Measurements from ENCODE around the gene SRPK2.
"Not testable (repeated sequence)": the region's sequence is repeated elsewhere in the genome, so short reads cannot be mapped to it uniquely, and the experiment has no call there.

The SRPK2 gene

GRCh38 chr7:105295596-105296352 lies 92.9 kb downstream of the SRPK2 start:
- Histone ChIP-seq H3K79me1 (ENCODE audit: low read depth, low read length) (peaks cover 2% of the 10 kb centered on the region), H4K91ac (ENCODE audit: low read depth, low read length, poor library complexity) (no peak overlapping the region), H3K27me3 (ENCODE audit: control insufficient read depth in 3 of 3, insufficient read depth in 3 of 3, low read depth in 1 of 3, low read length in 3 of 3) (no peaks in the 10 kb centered on the region), H2BK15ac (ENCODE audit: low read length) (no peak overlapping the region), H3K9ac (ENCODE audit: low read depth, low read length, poor library complexity) (no peak overlapping the region), H3K14ac (ENCODE audit: low read length) (no peak overlapping the region), H4K8ac (ENCODE audit: low read depth, low read length) (no peak overlapping the region), H3K4ac (ENCODE audit: low read length) (no peak overlapping the region), H3K4me2 (ENCODE audit: insufficient read depth, low read length, poor library complexity, severe bottlenecking) (no peak overlapping the region), H3K27ac (replicated peaks; ENCODE audit: low read length) (no peak overlapping the region), H2BK120ac (ENCODE audit: low read depth, low read length) (no peak overlapping the region), H2AK5ac (ENCODE audit: low read depth, low read length) (no peak overlapping the region), H3K23ac (ENCODE audit: low read depth, low read length, poor library complexity) (no peak overlapping the region), H2AFZ (ENCODE audit: low read length) (no peak overlapping the region), H3K18ac (ENCODE audit: low read length) (no peak overlapping the region), H2BK5ac (ENCODE audit: low read length) (no peak overlapping the region), H3K4me1 (ENCODE audit: control insufficient read depth in 2 of 2, insufficient read depth in 1 of 2, low read depth in 1 of 2, low read length in 2 of 2) (peaks cover 5% of the 10 kb centered on the region in 2 donors), H3K9me3 (replicated peaks in 1 of 2; ENCODE audit: control insufficient read depth in 2 of 2, insufficient read depth in 1 of 2, low read depth in 1 of 2, low read length in 2 of 2) (no peaks in the 10 kb centered on the region), H3K36me3 (replicated peaks in 1 of 2; ENCODE audit: control insufficient read depth in 2 of 2, insufficient read depth in 2 of 2, low read length in 2 of 2) (no peaks in the 10 kb centered on the region), H2BK12ac (ENCODE audit: low read length) (no peak overlapping the region), H3K4me3 (ENCODE audit: low read length in 2 of 2) (no peak overlapping the region)
- no peak for DNase-seq (ENCODE audit: low spot score)
- no CpG with 5 or more reads among the region's 1 CpG for WGBS, 2 donors (ENCODE audit: extremely low coverage in 2 of 2, insufficient read length in 2 of 2, insufficient replicate concordance in 1 of 2)

DNA sequence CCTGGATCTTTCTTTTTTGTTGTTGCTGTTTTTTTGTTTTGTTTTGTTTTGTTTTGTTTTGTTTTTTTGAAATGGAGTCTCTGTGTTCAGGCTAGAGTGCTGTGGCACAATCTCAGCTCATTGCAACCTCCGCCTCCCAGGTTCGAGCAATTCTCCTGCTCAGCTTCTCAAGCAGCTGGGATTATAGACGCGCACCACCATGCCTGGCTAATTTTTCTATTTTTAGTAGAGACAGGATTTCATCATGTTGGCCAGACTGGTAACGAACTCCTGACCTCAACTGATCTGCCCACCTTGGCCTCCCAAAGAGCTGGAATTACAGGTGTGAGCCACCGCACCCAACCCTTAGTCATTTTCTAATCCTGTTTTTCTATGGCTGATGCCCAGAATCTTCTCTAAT lies 94.2 kb downstream of the SRPK2 start:
- H3K18ac ChIP-seq (ENCODE audit: low read length); H4K8ac ChIP-seq (ENCODE audit: low read depth, low read length); H2AFZ ChIP-seq (ENCODE audit: low read length); DNase-seq (ENCODE audit: low spot score); H2BK15ac ChIP-seq (ENCODE audit: low read length); H3K27me3 ChIP-seq (ENCODE audit: control insufficient read depth in 3 of 3, insufficient read depth in 3 of 3, low read depth in 1 of 3, low read length in 3 of 3); H3K14ac ChIP-seq (ENCODE audit: low read length); H3K27ac ChIP-seq (replicated peaks; ENCODE audit: low read length); H3K36me3 ChIP-seq (replicated peaks in 1 of 2; ENCODE audit: control insufficient read depth in 2 of 2, insufficient read depth in 2 of 2, low read length in 2 of 2); H3K9ac ChIP-seq (ENCODE audit: low read depth, low read length, poor library complexity); H2AK5ac ChIP-seq (ENCODE audit: low read depth, low read length); H3K4me2 ChIP-seq (ENCODE audit: insufficient read depth, low read length, poor library complexity, severe bottlenecking); H3K79me1 ChIP-seq (ENCODE audit: low read depth, low read length); H3K4ac ChIP-seq (ENCODE audit: low read length); H3K4me1 ChIP-seq (ENCODE audit: control insufficient read depth in 2 of 2, insufficient read depth in 1 of 2, low read depth in 1 of 2, low read length in 2 of 2); H4K91ac ChIP-seq (ENCODE audit: low read depth, low read length, poor library complexity); H2BK5ac ChIP-seq (ENCODE audit: low read length); H2BK120ac ChIP-seq (ENCODE audit: low read depth, low read length); H2BK12ac ChIP-seq (ENCODE audit: low read length); H3K4me3 ChIP-seq (ENCODE audit: low read length in 2 of 2); H3K9me3 ChIP-seq (replicated peaks in 1 of 2; ENCODE audit: control insufficient read depth in 2 of 2, insufficient read depth in 1 of 2, low read depth in 1 of 2, low read length in 2 of 2); H3K23ac ChIP-seq (ENCODE audit: low read depth, low read length, poor library complexity): not testable (repeated sequence)
- no CpG with 5 or more reads among the region's 6 CpGs for WGBS, 2 donors (ENCODE audit: extremely low coverage in 2 of 2, insufficient read length in 2 of 2, insufficient replicate concordance in 1 of 2)

DNA sequence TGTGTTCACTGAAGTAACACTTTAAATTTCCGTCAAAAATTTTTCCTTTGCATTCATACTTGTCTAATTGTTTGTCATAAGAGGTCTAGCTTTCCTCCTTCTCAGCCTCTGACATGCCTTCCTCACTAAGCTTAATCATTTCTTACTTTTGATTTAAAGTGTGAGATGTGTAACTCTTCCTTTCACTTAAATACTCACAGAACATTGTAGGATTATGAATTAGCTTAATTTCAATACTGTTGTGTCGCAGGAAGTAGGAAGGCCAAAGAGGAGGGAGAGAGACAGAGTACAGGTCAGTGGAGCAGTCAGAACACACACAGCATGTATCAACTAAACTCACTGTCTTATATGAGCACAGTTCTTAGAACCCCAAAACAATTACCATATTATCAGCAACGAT lies 99.0 kb downstream of the SRPK2 start:
- no peak overlapping the region for H4K8ac ChIP-seq (ENCODE audit: low read depth, low read length)
- DNase-seq (ENCODE audit: low spot score): no peak
- H3K27me3 ChIP-seq (ENCODE audit: control insufficient read depth in 3 of 3, insufficient read depth in 3 of 3, low read depth in 1 of 3, low read length in 3 of 3): no peaks in the 10 kb centered on the region
- no peak overlapping the region for H2BK15ac ChIP-seq (ENCODE audit: low read length)
- no peak overlapping the region for H3K18ac ChIP-seq (ENCODE audit: low read length)
- no peak overlapping the region for H2AFZ ChIP-seq (ENCODE audit: low read length)
- H2BK12ac ChIP-seq (ENCODE audit: low read length): no peak overlapping the region
- no peak overlapping the region for H3K9ac ChIP-seq (ENCODE audit: low read depth, low read length, poor library complexity)
- H3K79me1 ChIP-seq (ENCODE audit: low read depth, low read length): no peaks in the 10 kb centered on the region
- H4K91ac ChIP-seq (ENCODE audit: low read depth, low read length, poor library complexity): no peak overlapping the region
- no peak overlapping the region for H2BK5ac ChIP-seq (ENCODE audit: low read length)
- H3K4me2 ChIP-seq (ENCODE audit: insufficient read depth, low read length, poor library complexity, severe bottlenecking): no peak overlapping the region
- WGBS, 2 donors (ENCODE audit: extremely low coverage in 2 of 2, insufficient read length in 2 of 2, insufficient replicate concordance in 1 of 2): no CpG with 5 or more reads among the region's 3 CpGs
- no peak overlapping the region for H3K27ac ChIP-seq (replicated peaks; ENCODE audit: low read length)
- no peak overlapping the region for H3K4me3 ChIP-seq (ENCODE audit: low read length in 2 of 2)
- H2BK120ac ChIP-seq (ENCODE audit: low read depth, low read length): no peak overlapping the region
- no peaks in the 10 kb centered on the region for H3K9me3 ChIP-seq (replicated peaks in 1 of 2; ENCODE audit: control insufficient read depth in 2 of 2, insufficient read depth in 1 of 2, low read depth in 1 of 2, low read length in 2 of 2)
- H3K4ac ChIP-seq (ENCODE audit: low read length): no peak overlapping the region
- no peak overlapping the region for H2AK5ac ChIP-seq (ENCODE audit: low read depth, low read length)
- H3K14ac ChIP-seq (ENCODE audit: low read length): no peak overlapping the region
- no peaks in the 10 kb centered on the region for H3K4me1 ChIP-seq (ENCODE audit: control insufficient read depth in 2 of 2, insufficient read depth in 1 of 2, low read depth in 1 of 2, low read length in 2 of 2)
- H3K36me3 ChIP-seq (replicated peaks in 1 of 2; ENCODE audit: control insufficient read depth in 2 of 2, insufficient read depth in 2 of 2, low read length in 2 of 2): no peaks in the 10 kb centered on the region
- no peak overlapping the region for H3K23ac ChIP-seq (ENCODE audit: low read depth, low read length, poor library complexity)

GRCh38 chr7:105286441-105286840 lies 102.3 kb downstream of the SRPK2 start:
- Histone ChIP-seq H3K4me3 (ENCODE audit: low read length in 2 of 2) (no peak overlapping the region), H3K14ac (ENCODE audit: low read length) (no peak overlapping the region), H2BK5ac (ENCODE audit: low read length) (no peak overlapping the region), H3K36me3 (replicated peaks in 1 of 2; ENCODE audit: control insufficient read depth in 2 of 2, insufficient read depth in 2 of 2, low read length in 2 of 2) (no peaks in the 10 kb centered on the region), H2BK15ac (ENCODE audit: low read length) (no peak overlapping the region), H2BK12ac (ENCODE audit: low read length) (no peak overlapping the region), H3K23ac (ENCODE audit: low read depth, low read length, poor library complexity) (no peak overlapping the region), H4K91ac (ENCODE audit: low read depth, low read length, poor library complexity) (no peak overlapping the region), H2BK120ac (ENCODE audit: low read depth, low read length) (no peak overlapping the region), H3K27me3 (ENCODE audit: control insufficient read depth in 3 of 3, insufficient read depth in 3 of 3, low read depth in 1 of 3, low read length in 3 of 3) (no peaks in the 10 kb centered on the region), H3K27ac (replicated peaks; ENCODE audit: low read length) (no peak overlapping the region), H3K4me1 (ENCODE audit: control insufficient read depth in 2 of 2, insufficient read depth in 1 of 2, low read depth in 1 of 2, low read length in 2 of 2) (no peaks in the 10 kb centered on the region), H3K9ac (ENCODE audit: low read depth, low read length, poor library complexity) (no peak overlapping the region), H3K9me3 (replicated peaks in 1 of 2; ENCODE audit: control insufficient read depth in 2 of 2, insufficient read depth in 1 of 2, low read depth in 1 of 2, low read length in 2 of 2) (no peaks in the 10 kb centered on the region), H3K18ac (ENCODE audit: low read length) (no peak overlapping the region), H2AK5ac (ENCODE audit: low read depth, low read length) (no peak overlapping the region), H3K4me2 (ENCODE audit: insufficient read depth, low read length, poor library complexity, severe bottlenecking) (no peak overlapping the region), H4K8ac (ENCODE audit: low read depth, low read length) (no peak overlapping the region), H3K79me1 (ENCODE audit: low read depth, low read length) (no peaks in the 10 kb centered on the region), H3K4ac (ENCODE audit: low read length) (no peak overlapping the region), H2AFZ (ENCODE audit: low read length) (no peak overlapping the region)
- WGBS, 2 donors (ENCODE audit: extremely low coverage in 2 of 2, insufficient read length in 2 of 2, insufficient replicate concordance in 1 of 2): no CpG with 5 or more reads among the region's 3 CpGs
- no peak for DNase-seq (ENCODE audit: low spot score)

Data from neuronal stem cell (in vitro differentiated cells).